GM19372 (cell line): ENCODE results near the gene CLTRN.

ENCODE experiments used
- ATAC-seq: cut with Tn5 transposase; IDR thresholded peaks from one replicate; pipeline ENCODE4 v1.9.1; 2021; ENCODE audit warnings: mild to moderate bottlenecking, low read depth, moderate library complexity; ENCODE audit not compliant: unreplicated experiment

The CLTRN gene

GRCh38 chrX:15579778-15580747 lies 84.5 kb downstream of the CLTRN start:
- ATAC-seq = no peak
